RCC 7860 (cell line): ENCODE data around the gene UTF1.

Experiments used
- DNase-seq: peaks from one replicate; pipeline ENCODE4 v3.0.0-alpha.2; 2015; ENCODE audit warnings: low spot score
- FAIRE-seq: peaks from 2 replicates; lab custom pipeline; 2012; peaks lifted over from hg19 to GRCh38; lab: Jason Lieb, UNC

UTF1 gene

DNA sequence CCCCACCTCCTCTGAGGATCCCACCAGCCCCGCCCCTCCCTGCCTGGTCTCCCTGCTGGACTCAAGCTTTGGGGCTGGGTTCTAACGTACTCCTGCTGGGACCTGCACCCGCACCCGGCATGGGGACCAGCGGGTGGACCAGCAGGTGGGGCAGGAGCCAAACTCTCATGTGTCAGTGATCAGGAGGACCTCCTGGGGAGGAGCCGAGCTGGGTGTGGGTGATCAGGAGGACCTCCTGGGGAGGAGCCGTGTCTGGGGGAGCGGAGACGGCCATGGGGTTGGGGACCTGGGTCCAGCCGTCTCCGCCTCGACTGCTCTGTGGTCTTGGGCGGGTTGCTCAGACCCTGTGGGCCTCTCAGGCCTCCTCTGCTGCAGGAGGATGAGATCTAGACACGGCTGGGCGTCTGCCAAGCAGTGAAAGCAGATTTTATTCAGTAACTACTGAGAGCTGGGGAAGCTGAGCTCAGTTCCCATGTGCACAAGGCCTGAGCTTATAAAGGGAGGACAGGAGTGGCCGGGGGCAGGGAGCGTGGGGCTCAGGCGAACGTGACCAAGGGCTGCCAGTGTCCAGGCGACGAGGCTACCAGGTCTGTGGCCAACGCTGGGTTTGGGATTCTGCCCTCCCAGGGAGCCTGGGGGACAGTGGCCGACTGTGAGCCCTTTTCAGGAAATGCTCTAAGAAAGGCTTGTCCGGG, 33.6 kb upstream of the UTF1 start:
- FAIRE-seq (no peak), DNase-seq (no peak)

DNA sequence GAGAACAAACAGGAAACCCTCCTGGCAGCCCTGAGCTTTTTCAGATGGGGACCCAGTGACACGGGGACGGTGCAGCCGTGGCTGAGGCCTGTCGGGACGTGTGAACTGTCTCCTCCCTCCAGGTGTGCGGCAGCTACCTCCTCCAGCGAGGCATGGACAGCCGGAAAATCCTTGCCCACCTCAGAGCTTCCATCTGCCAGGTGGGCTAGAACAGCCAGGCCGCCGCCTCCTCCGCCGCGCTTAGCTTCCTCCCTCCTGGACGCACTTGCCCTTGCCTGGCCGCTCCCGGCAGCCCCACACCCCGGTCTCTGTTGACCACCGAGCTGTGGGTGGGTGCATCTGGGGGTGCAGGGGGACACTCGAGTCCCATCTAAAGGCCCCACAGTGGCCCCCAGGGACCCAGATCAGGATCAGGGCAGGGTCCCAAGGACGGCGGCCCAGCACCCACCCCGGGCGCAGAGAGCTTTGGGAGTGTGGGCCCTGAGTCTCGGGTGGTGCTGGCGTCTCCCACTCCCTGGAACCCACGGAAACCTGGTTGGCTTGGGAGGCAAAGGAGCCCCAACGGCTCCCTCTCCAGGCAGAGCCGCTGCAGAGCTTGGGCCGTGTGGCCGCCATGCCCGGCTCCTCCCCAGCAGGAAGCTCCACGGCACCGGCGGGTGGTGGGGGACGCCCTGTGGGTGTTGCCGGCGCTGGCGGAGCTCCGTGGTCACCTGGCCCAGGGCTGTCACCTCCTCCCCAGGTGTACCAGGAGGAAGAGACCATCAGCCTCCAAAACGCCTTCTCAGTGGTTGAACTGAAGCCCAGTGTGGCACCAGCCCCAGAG, 32.9 kb upstream of the UTF1 start:
- DNase-seq (no peak), FAIRE-seq (no peak)

DNA sequence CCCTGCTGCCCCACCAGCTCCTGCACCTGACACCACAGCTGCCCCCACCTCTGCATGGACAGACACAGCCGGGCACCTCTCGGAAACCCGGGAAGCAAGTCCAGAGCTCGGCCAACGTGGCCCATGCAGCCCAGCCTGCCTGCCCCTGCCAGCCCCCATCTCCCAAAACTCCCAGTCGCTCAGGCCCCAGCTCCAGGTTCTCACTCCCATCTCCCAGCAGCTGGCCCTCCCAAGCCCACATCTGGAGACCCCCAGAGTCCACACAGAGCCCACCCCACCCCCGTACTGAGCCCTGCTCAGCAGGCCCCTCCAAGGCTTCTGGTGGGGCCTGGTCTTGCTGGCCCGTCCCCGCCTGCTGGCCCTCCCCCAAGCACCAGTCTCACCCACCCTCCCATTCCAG, 32.2 kb upstream of the UTF1 start:
- FAIRE-seq (no peak), DNase-seq (no peak)

DNA sequence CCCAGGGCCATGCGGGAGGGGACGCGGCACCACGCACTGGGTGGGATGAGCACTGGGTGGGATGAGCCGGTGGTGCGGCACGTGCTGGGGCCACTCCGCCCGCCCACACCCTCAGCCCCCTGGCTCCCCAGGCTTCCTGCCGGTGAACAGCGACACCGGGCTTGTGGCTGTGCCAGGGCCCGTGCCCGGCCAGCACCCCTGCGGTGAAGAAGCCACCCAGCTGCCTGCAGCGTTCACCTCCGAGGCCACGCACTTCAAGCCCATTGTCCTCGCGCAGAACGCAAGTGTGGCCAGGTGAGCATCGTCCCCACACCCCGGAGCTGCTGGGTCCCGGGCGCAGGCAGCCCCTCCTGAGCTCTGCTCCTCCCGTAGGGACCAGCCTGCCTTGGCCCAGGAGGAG, 31.8 kb upstream of the UTF1 start:
- FAIRE-seq (no peak), DNase-seq (no peak)

DNA sequence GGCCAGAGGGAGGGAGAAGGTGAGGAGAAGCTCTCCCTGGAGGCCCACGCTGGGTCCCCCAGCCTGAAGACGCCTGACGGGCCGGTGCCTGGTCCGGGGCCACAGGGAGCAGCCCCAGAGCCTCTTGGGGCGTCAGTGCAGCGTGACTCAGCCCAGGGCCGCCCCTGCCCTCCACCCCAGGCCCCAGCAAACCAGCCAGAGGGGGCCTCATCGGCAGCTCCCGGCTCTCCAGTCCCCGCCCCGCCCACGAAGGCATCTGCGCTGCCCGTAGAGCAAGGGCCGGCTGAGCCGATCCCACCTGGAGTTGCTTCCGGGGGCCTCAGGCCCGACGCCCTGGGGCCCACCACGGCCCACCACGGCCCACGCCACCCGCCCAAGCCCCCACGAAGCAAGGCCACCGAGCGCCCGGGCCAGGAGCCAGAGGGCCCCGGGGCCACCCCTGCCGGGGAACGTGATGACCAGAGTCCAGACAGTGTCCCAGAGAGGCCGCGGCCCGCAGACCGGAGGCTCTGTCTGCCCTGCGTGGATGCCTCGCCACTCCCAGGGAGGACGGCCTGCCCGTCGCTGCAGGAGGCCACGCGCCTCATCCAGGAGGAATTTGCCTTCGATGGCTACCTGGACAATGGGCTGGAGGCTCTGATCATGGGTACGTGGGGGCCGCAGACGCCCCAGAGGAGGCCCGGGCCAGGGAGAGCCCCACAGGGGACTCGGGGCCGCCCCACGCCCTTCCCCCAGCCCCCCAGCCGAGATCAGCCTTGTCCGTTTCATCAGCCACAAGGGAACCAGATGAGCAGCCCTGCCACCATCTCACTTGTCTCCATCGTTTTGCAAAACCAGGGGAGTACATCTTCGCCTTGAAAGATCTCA, 31.2 kb upstream of the UTF1 start:
- FAIRE-seq (no peak), DNase-seq (no peak)

DNA sequence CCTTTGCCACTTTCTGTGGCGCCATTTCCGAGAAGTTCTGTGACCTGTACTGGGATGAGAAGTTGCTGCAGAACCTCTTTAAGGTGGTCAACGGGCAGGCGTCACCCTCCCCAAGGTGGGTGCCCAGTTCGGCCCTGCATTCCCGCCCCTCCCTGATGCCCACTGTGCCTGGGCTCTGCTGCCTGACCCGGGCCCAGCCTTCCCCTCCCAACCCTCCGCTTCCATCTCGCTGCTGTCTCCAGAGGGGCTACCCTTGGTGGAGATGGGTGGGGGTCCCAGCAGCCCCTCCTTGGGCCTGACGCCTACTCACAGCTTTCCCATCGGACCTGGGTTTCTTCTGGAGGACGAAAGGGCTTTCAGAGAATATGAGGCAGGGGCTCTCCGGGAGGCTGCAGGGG, 30.5 kb upstream of the UTF1 start:
- no peak for DNase-seq
- no peak for FAIRE-seq

DNA sequence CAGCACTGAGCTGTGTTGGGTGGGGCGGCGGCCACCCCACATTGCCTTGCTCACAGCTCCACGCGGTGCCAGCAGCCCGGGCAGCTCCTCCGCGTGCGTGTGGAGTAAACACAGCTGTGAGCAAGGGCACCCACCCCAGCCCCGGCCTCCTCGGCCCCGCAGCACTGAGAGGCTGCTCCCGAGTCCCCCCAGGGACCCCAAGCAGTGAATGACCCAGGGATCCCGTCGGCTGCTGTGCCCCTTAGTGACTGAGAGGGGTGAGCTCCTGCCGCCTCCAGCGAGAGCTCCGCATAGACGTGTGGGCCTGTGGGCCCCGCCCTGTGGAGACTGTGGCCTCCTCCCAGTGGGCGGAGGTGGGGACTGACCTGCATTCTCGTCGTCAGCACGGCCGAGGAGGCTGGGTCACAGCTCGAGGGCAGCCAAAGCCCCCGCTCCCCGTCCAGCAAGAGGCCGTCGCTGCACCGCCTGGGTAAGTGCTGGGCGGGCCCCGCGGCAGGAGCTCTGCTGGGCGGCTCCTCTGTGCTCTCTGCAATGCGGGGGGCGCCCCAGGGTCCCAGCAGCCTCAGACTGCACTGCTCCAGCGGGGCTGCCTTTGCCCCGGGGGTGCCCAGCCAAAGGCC, 29.9 kb upstream of the UTF1 start:
- FAIRE-seq (no peak), DNase-seq (no peak)

DNA sequence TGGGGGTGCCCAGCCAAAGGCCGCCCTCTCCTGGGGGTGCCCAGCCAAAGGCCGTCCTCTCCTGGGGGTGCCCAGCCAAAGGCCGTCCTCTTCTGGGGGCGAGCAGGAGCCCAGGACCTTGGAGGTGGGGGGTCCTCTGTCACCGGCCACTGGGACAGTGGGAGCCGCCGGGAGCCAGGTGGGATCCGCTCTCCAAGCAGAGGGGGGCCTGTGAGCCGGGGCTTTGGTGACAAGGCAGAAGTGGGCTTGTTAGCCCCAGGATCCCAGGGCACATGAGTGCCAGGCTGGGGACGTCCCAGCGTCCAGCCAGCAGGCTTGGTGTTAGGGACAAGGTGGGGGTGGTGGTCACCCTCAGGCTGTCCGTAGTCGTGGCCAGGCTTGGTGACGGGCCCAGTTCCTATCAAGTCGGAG, 29.4 kb upstream of the UTF1 start:
- no peak for DNase-seq
- FAIRE-seq = no peak

DNA sequence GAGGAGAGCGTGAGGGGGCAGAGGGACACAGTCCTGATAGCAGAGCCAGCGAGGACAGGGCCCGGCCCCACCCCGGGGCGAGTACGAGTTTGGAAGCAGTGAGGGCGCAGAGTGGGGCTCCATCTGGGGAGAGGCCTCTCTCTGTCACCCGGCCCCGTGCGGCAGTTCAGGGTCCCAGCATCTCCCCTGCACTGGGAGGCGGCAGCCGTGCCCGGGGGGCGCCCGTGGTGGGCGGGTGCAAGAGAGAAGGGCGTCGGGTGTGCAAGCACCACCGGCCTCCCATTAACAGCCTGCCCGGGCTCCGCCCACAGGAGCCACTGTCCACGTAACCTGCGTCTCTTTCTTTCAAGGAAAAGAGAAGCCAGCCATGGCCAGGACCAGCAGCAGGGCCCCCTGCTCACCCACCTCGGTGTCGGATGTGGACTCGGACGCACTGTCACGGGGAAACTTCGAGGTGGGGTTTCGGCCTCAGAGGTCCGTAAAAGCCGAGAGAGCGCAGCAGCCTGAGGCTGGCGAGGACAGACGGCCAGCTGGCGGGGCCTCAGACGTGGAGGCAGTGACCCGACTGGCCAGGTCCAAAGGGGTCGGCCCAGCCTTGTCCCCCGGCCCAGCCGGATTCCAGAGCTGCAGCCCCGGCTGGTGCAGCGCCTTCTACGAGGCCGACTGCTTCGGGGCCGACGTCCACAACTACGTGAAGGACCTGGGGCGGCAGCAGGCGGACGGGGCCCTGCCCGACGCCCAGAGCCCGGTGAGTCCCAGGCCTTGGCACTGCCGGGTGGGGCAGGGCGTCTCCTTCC, 28.7 kb upstream of the UTF1 start:
- FAIRE-seq (no peak), DNase-seq (no peak)

DNA sequence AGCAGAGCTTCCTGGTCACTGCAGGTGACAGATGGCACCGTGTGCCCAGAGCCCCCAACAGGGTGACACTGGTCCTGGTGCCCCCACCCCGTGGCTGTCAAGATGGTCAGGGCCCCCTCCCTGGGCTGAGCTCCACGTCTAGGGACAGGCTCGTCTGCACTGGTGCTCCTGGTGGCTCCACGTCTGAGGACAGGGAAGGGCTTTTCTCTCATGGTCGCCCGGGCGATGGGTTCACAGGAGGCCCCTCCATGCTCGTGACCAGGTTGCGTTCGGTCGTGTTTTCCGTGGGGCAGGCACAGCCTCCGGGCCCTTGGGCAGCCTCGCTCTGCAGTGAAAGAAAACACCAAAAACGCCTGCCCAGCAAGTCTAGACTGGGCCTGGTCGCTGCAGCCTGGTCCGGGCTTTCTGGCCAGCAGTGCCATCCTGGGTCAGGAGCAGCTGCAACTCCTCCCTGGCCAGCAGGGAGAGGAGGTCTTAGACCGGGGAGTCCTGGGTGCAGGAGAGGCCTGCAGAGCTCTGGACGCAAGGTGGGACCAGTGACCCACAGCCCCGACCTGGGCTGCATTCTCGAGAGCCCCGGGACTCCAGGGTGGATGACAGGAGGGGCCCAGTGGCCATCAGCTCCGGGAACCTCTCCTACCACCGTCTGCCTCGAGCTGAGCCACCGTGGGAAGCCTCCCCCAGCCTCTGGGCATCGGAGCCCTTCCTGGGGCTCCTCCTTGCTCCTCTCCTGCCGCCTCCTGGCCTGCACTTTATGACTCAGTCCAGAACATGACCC, 27.9 kb upstream of the UTF1 start:
- DNase-seq (no peak), FAIRE-seq (no peak)

DNA sequence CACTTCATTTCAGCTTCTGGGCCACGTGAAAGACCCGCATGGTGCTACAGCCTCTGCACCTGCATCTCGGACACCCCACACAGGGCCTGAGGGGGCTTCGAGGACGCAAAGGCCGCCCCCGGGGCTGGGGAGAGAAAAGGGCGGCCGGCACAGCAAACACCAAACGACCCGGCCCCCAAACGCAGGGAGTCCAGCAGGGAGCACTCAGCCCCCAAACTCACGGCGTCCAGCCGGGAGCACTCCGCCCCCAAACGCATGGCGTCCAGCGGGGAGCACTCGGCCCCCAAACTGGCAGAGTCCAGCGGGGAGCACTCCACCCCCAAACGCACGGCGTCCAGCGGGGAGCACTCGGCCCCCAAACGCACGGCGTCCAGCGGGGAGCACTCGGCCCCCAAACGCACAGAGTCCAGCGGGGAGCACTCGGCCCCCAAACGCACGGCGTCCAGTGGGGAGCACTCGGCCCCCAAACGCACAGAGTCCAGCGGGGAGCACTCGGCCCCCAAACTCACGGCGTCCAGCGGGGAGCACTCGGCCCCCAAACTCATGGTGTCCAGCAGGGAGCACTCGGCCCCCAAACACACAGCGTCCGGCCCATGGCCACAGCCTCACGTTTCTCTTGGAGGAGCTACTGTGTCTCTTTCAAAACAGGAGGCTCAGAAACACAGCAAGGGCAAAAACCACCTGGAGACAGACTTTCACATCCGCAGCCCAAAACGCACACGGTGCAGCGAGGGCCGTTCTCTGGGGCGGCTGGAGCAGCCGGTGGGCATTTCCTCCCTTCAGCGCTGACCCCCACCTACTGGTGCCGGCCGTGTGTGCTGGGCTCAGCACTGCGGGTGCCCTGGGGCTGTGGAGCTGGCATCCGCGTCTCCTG, 27.0 kb upstream of the UTF1 start:
- DNase-seq (no peak), FAIRE-seq (no peak)

DNA sequence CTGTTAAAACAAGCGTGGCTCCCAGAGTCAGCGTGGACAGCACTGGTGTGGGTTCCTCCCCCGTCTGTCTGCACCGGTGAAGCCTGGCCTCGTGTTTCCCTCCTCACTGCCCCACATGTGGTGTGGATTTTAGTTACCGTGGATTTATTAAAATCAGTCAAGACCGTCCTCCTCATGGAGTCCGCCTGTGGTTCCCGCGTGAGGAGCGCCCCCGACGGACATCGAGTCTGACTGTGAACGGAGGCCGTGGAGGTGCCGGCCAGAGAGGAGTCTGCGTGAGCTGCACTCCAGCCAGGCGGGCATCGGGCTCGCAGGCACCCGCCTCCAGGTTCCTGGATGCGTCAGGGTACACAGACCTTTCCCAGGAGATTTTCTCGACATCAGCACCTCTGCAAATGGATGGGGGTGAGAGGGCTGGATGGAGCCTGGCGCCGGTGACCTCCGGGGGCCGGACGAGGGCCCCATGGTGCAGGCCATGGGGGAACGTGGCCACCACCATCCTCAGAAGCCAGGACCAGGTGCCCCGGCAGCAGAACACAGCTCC, 26.3 kb upstream of the UTF1 start:
- FAIRE-seq = no peak
- DNase-seq = no peak

DNA sequence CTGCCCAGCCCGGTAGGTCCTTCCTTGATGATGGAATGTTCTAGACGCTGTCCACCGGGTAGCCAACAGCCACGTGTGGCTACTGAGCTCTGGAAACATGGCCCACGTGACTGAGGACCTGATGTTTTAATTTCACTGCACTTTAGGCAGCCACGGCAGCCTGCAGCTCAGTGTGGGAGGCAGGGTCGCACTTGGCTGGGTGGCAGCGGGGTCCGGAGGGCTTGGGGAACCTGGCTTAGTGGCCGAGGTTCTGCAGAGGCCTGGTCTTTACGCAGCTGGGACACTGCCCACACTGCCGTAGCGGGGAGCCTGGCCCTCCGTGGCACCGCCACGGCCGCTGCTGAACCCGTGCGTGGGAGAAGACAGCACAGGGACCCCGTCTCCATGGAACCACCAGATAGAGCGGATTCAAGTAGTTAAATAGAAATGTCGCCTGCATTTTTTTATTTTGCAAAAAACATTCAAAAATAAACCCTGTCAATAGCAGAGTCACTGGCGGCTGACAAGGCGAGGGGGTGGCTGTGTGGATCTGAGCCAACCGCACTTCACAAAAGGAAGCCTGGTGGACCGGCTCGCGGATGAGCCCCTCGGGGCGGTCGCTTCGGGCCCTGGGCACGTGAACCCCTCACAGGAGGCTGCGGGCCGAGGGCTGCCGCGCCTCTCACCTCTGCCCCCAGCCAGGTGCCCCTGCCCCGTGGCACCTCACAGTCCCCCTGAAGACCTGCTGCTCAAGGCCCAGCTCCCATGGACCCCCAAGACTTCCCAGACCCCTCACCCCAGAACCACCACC, 25.6 kb upstream of the UTF1 start:
- FAIRE-seq = no peak

DNA sequence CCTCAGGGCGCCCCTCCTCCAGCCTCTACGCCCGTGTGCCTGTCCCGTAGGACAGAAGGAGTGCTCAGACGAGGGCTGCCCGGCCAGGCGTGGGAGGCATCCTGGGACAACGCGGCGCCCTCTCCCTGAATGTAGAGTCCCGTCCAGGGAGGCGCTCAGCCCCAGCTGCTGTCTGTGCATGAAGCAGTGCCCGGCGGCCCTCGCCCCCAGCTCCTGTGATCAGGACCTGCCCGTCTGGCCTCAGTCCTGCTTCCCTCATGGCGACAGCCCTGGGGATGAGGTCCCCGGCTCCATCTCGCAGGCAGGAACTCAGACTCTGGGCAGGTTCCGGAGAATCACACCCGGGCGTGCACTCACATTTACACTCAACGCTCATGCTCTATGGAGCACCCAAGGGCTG, 24.9 kb upstream of the UTF1 start:
- no peak for FAIRE-seq
- no peak for DNase-seq

More for the DNA sequence above, 25.6 kb upstream of the UTF1 start:
- no peak for DNase-seq

DNA sequence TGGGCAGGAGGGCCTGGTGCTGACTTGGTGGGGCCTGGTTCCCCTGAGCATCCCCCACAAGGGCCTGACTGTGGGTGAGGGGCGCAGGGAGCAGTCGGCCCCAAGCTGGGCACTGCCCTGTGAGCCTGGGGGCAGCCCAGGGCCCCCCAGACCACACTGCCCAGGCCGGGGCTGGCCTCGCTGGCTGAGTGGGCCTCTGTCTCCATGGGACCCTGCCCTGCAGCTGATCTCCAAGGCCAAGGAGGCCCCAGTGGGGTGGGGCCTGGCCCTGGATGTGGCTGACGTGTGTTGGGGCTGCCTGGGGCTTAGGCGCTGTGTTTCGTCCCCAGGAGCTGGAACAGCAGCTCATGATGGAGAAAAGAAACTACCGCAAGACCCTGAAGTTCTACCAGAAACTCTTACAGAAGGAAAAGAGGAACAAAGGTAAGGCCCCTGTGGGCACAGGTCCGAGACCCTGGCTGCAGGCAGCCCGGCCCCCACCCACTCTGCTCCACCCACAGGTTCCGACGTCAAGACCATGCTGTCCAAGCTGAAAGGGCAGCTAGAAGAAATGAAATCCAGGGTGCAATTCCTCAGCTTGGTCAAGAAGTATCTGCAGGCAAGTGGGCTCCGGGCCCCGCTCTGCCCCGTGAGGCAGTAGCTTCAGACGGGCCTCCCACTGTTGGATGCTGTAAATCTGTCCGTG, 23.5 kb upstream of the UTF1 start:
- DNase-seq (no peak), FAIRE-seq (no peak)

DNA sequence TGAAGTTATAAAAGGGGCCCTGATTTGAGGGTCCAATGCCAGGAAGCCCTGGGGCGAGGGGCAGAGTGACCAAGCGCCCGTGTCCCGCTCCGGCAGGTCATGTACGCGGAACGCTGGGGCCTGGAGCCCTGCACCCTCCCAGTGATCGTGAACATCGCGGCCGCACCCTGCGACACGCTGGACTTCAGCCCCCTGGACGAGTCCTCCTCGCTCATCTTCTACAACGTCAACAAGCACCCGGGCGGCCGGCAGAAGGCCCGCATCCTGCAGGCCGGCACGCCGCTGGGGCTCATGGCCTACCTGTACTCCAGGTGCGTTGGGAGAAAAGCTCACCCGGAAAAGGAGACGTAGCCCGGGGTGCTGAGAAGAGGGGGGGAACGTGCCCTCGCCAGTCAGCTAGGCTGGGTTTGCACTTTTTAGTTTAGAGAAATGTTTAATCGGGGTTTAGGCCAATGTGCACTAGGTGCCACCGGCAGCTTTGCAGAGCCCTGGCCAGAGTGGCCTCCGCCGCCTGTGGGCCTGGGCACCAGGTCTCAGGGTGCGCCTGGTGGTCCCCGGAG, 22.9 kb upstream of the UTF1 start:
- DNase-seq = no peak
- FAIRE-seq = no peak

DNA sequence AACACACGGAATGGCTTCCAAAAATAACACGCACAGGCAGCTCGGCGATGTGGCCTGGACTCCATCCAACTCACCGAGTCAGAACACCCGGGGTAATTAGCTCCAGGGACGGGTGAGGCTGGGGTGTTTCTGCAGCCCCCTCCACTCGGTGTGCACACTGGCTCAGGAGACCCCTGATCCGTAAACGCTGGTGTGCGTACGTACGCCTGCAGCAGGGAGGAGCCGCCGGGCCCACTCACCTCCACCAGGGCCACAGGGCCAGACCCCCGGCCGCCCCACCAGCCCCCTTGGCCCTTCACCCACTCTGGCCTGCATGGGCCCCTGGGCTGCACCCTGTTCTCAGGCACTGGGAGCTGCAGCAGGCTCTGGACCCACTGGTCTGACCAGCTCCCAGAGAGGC, 22.4 kb upstream of the UTF1 start:
- FAIRE-seq = no peak

More for the DNA sequence above, 22.4 kb upstream of the UTF1 start:
- DNase-seq = no peak
